HEK293T (cell line): ENCODE measurements around the gene RAB3IL1.

Experiments used
- ARNT ChIP-seq: fragments of 450-650 bp; IDR thresholded peaks from 2 replicates; pipeline ENCODE4 v1.6.1; 2017; ENCODE audit warnings: mild to moderate bottlenecking
- BHLHE40 ChIP-seq: fragments of 450-650 bp; IDR thresholded peaks from 2 replicates; pipeline ENCODE4 v1.6.1; 2016; ENCODE audit warnings: mild to moderate bottlenecking, moderate library complexity, borderline replicate concordance
- FOXK2 ChIP-seq: fragments of 450-650 bp; IDR thresholded peaks from 2 replicates; pipeline ENCODE4 v1.6.1; 2016; ENCODE audit warnings: mild to moderate bottlenecking
- FOXM1 ChIP-seq: fragments of 450-650 bp; IDR thresholded peaks from 2 replicates; pipeline ENCODE4 v1.6.1; 2017; ENCODE audit warnings: mild to moderate bottlenecking, borderline replicate concordance
- LEF1 ChIP-seq: fragments of 450-650 bp; IDR thresholded peaks from 2 replicates; pipeline ENCODE4 v1.6.1; 2017; ENCODE audit warnings: mild to moderate bottlenecking, borderline replicate concordance
- NFRKB ChIP-seq: fragments of 450-650 bp; IDR thresholded peaks from 2 replicates; pipeline ENCODE4 v1.6.1; 2016; ENCODE audit warnings: mild to moderate bottlenecking, moderate library complexity
- SP1 ChIP-seq: fragments of 450-650 bp; IDR thresholded peaks from 2 replicates; pipeline ENCODE4 v1.6.1; 2017
- SUZ12 ChIP-seq: fragments of 450-650 bp; IDR thresholded peaks from 2 replicates; pipeline ENCODE4 v1.6.1; 2016; ENCODE audit warnings: mild to moderate bottlenecking
- ZNF384 ChIP-seq: fragments of 450-650 bp; IDR thresholded peaks from 2 replicates; pipeline ENCODE4 v1.6.1; 2016

- no peak for TF ChIP-seq LEF1
- no peak for TF ChIP-seq BHLHE40
- TF ChIP-seq SP1 = no peak
- no peak for TF ChIP-seq FOXM1
- TF ChIP-seq NFRKB = no peak
- no peak for TF ChIP-seq ARNT
- no peak for TF ChIP-seq SUZ12
- TF ChIP-seq FOXK2 = no peak
- no peak for TF ChIP-seq ZNF384
These were observed 27.8 kb upstream of the RAB3IL1 start for GRCh38 chr11:61945191-61945590.
